HEK293 (cell line): Measurements from ENCODE around the gene E2F4.

Experiments used
- CTCF ChIA-PET: fragments of 350-600 bp; formaldehyde crosslinking; extraction: SDS; loops from one replicate; lab custom pipeline; 2021; ENCODE audit warnings: antibody characterized with exemption; lab: Yijun Ruan, JAX
- POLR2A ChIA-PET: fragments of 300-600 bp; formaldehyde crosslinking; extraction: SDS; loops from one replicate; lab custom pipeline; 2020; ENCODE audit warnings: antibody characterized with exemption, inconsistent platforms; lab: Yijun Ruan, JAX
- H3K27ac ChIP-seq: fragments of 200-500 bp; sonication (Bioruptor generic); 2 replicates; pipeline ENCODE4 v1.5.1; 2014; ENCODE audit warnings: low read depth, low read length, control low read depth, inconsistent platforms; ENCODE audit errors: extremely low read depth
- H3K36me3 ChIP-seq, 2 experiments: fragments of 200-500 bp in 1 of 2; sonication (Bioruptor generic) in 1 of 2; 1 replicate in 1 of 2; 2 replicates in 1 of 2; pipeline ENCODE4 v1.5.1; 2014 to 2017; ENCODE audit warnings: inconsistent platforms in 2 of 2, low read length in 2 of 2; ENCODE audit not compliant: control insufficient read depth in 2 of 2, insufficient read depth in 1 of 2
- H3K4me1 ChIP-seq: fragments of 200-500 bp; sonication (Bioruptor generic); 2 replicates; pipeline ENCODE4 v1.5.1; 2014; ENCODE audit warnings: mild to moderate bottlenecking, low read length, inconsistent platforms; ENCODE audit not compliant: control insufficient read depth, insufficient read depth
- H3K4me3 ChIP-seq: 2 replicates; pipeline ENCODE4 v1.5.1; 2011; ENCODE audit warnings: low read depth, mild to moderate bottlenecking, control low read depth, low read length, moderate library complexity
- H3K9me3 ChIP-seq: fragments of 200-500 bp; sonication (Bioruptor generic); 2 replicates; pipeline ENCODE4 v1.5.1; 2014; ENCODE audit warnings: low read depth, low read length, inconsistent platforms; ENCODE audit not compliant: control insufficient read depth, insufficient read depth
- EGR2 ChIP-seq: fragments of 450-650 bp; formaldehyde crosslinking; IDR thresholded peaks from 2 replicates; pipeline ENCODE4 v1.5.1; 2016; ENCODE audit warnings: low read depth, missing biosample characterization, missing genetic modification characterization
- GFI1B ChIP-seq: fragments of 450-650 bp; formaldehyde crosslinking; IDR thresholded peaks from 2 replicates; pipeline ENCODE4 v1.5.1; 2016; ENCODE audit warnings: missing biosample characterization, missing genetic modification characterization
- KLF9 ChIP-seq: fragments of 450-650 bp; formaldehyde crosslinking; IDR thresholded peaks from 2 replicates; pipeline ENCODE4 v1.5.1; 2016; ENCODE audit warnings: missing biosample characterization, missing genetic modification characterization, low read depth
- PRDM1 ChIP-seq: fragments of 450-650 bp; formaldehyde crosslinking; IDR thresholded peaks from 2 replicates; pipeline ENCODE4; 2016; ENCODE audit warnings: missing biosample characterization, missing genetic modification characterization
- SP7 ChIP-seq: fragments of 450-650 bp; formaldehyde crosslinking; IDR thresholded peaks from 2 replicates; pipeline ENCODE4 v1.5.1; 2016; ENCODE audit warnings: missing biosample characterization, missing genetic modification characterization
- WT1 ChIP-seq: fragments of 450-650 bp; formaldehyde crosslinking; IDR thresholded peaks from 2 replicates; pipeline ENCODE4 v1.5.1; 2016; ENCODE audit warnings: missing biosample characterization, missing genetic modification characterization
- ZNF157 ChIP-seq: fragments of 450-650 bp; formaldehyde crosslinking; IDR thresholded peaks from 2 replicates; pipeline ENCODE4 v1.5.1; 2016; ENCODE audit warnings: missing biosample characterization, missing genetic modification characterization
- ZNF169 ChIP-seq: fragments of 450-650 bp; formaldehyde crosslinking; IDR thresholded peaks from 2 replicates; pipeline ENCODE4 v1.5.1; 2016; ENCODE audit warnings: missing biosample characterization, missing genetic modification characterization
- ZNF214 ChIP-seq: fragments of 450-650 bp; formaldehyde crosslinking; IDR thresholded peaks from 2 replicates; pipeline ENCODE4 v1.5.1; 2017; ENCODE audit warnings: missing biosample characterization, mild to moderate bottlenecking, missing genetic modification characterization, borderline replicate concordance
- ZNF416 ChIP-seq: fragments of 450-650 bp; formaldehyde crosslinking; IDR thresholded peaks from 2 replicates; pipeline ENCODE4 v1.5.1; 2016; ENCODE audit warnings: missing biosample characterization, missing genetic modification characterization
- ZNF510 ChIP-seq: fragments of 450-650 bp; formaldehyde crosslinking; IDR thresholded peaks from 2 replicates; pipeline ENCODE4 v1.5.1; 2018; ENCODE audit warnings: mild to moderate bottlenecking, missing genetic modification characterization, missing biosample characterization; ENCODE audit not compliant: insufficient replicate concordance
- ZNF843 ChIP-seq: fragments of 450-650 bp; formaldehyde crosslinking; IDR thresholded peaks from 2 replicates; pipeline ENCODE4 v1.5.1; 2016; ENCODE audit warnings: missing biosample characterization, missing genetic modification characterization
- ZXDB ChIP-seq: fragments of 450-650 bp; formaldehyde crosslinking; IDR thresholded peaks from 2 replicates; pipeline ENCODE4 v1.5.1; 2016; ENCODE audit warnings: missing biosample characterization, missing genetic modification characterization
- TF ChIP-seq, protein P1 (sequence below): fragments of 450-650 bp; formaldehyde crosslinking; IDR thresholded peaks from 2 replicates; pipeline ENCODE4 v1.5.1; 2016; ENCODE audit warnings: missing biosample characterization, missing genetic modification characterization
- TF ChIP-seq, protein P2 (sequence below): fragments of 450-650 bp; formaldehyde crosslinking; IDR thresholded peaks from 2 replicates; pipeline ENCODE4 v1.5.1; 2016; ENCODE audit warnings: missing biosample characterization, missing genetic modification characterization
- TF ChIP-seq, protein P3 (sequence below): fragments of 450-650 bp; formaldehyde crosslinking; IDR thresholded peaks from 2 replicates; pipeline ENCODE4 v1.5.1; 2016; ENCODE audit warnings: missing biosample characterization, missing genetic modification characterization
- TF ChIP-seq, protein P4 (sequence below): fragments of 450-650 bp; formaldehyde crosslinking; IDR thresholded peaks from 2 replicates; pipeline ENCODE4 v1.5.1; 2016; ENCODE audit warnings: missing biosample characterization, missing genetic modification characterization
- TF ChIP-seq, protein P5 (sequence below): fragments of 450-650 bp; formaldehyde crosslinking; IDR thresholded peaks from 2 replicates; pipeline ENCODE4 v1.5.1; 2016; ENCODE audit warnings: missing biosample characterization, missing genetic modification characterization

E2F4 gene

DNA sequence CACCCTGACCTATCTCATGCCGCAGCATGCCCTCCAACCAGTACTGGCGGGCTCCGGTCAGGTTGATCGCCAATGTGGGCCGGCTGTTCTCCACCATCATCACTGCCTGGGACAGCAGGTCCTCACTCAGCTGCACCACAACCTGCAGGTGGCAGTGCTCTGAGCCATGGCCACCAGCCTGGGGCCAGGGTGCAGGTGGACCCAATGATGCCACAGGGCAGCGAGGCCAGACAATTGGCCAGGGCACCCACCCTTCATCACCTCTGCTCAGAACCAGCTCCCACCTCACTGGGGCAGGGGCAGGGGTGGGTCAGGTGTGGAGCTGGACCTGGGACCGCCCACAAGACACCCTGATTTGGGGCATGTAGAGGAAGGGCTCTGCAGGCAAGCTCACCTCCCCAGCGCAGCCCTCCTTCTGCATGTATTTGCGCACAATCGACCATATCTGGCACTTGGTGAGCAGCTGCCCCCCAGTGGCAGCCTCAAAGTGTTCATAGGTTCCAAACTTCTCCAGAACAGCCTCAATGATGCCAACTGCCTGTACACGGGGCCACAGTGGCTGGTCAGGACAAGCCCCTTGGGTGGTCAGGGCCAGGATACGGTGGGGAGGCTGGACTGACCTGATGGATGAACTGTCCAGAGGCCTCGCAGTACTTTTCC lies 12.4 kb upstream of the E2F4 start (continued):
- TF ChIP-seq, protein P1, sequence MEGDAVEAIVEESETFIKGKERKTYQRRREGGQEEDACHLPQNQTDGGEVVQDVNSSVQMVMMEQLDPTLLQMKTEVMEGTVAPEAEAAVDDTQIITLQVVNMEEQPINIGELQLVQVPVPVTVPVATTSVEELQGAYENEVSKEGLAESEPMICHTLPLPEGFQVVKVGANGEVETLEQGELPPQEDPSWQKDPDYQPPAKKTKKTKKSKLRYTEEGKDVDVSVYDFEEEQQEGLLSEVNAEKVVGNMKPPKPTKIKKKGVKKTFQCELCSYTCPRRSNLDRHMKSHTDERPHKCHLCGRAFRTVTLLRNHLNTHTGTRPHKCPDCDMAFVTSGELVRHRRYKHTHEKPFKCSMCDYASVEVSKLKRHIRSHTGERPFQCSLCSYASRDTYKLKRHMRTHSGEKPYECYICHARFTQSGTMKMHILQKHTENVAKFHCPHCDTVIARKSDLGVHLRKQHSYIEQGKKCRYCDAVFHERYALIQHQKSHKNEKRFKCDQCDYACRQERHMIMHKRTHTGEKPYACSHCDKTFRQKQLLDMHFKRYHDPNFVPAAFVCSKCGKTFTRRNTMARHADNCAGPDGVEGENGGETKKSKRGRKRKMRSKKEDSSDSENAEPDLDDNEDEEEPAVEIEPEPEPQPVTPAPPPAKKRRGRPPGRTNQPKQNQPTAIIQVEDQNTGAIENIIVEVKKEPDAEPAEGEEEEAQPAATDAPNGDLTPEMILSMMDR (tag by site-specific recombination) = peak; percentile 48
- TF ChIP-seq, protein P2, sequence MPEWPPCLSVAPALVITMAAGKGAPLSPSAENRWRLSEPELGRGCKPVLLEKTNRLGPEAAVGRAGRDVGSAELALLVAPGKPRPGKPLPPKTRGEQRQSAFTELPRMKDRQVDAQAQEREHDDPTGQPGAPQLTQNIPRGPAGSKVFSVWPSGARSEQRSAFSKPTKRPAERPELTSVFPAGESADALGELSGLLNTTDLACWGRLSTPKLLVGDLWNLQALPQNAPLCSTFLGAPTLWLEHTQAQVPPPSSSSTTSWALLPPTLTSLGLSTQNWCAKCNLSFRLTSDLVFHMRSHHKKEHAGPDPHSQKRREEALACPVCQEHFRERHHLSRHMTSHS (tag by site-specific recombination) = no peak
- TF ChIP-seq EGR2 (tag by site-specific recombination) = no peak
- TF ChIP-seq, all 188 proteins: peak for 3

DNA sequence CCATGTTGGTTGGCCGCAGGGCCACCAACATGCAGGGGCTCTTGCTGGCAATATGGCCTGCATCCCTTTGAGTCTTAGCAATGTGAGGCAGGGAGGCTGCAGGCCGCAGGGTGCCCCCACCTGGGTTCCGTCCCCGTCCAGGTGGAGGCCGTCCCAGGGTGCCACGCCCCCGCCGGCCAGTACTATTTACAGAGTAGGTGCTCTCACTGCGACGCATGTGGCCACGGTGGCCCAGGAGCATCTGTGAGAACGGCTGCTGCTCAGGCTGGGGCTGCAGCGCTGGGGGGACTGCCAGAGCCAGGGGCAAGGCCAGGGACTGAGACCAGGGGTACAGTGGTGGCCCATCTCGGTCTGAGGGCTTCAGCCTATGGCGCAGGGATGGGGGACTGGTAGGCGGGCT lies 11.8 kb upstream of the E2F4 start:
- Histone ChIP-seq H3K4me1 (peaks cover 9% of the 10 kb centered on the region), H3K4me3 (no peak overlapping the region), H3K27ac (no peak overlapping the region), H3K36me3 (peaks cover 0 to 38% of the 10 kb centered on the region in 2 experiments; a peak in 1 of 3 replicates), H3K9me3 (no peaks in the 10 kb centered on the region)
- CTCF ChIA-PET = interaction anchor here (1.0 kb wide), 1 partner anchor 18 kb away, joined by 5 read pairs; no protein-coding TSS in a partner anchor
- TF ChIP-seq KLF9 = 0 out of 2 replicates have a peak, but pooled peaks have one; percentile 13
- TF ChIP-seq GFI1B (tag by site-specific recombination) = no peak
- POLR2A ChIA-PET = no interaction called here

DNA sequence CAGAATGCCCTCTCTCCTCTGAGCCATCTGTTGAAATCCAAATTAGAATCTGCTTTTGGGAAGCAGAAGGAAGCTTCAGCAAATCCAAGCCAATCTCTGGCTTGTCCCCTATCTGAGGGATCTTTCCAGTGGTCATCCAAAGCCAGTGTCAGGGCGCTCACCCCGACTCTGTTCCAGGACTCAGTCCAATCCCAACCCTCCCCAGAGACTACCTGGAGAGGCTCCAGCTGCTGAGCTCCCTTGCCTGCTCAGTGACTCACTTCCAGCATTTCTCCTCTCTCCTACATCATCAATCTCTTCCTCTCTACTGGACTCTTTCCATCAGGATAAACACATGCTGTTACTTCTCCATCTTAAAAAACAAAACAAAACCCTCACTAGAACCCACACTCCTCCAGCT lies 10.6 kb upstream of the E2F4 start:
- Histone ChIP-seq H3K36me3 (peaks cover 0 to 32% of the 10 kb centered on the region in 2 experiments; a peak in 1 of 3 replicates), H3K4me3 (no peak overlapping the region), H3K27ac (no peak overlapping the region), H3K9me3 (no peaks in the 10 kb centered on the region), H3K4me1 (peaks cover 9% of the 10 kb centered on the region)
- ChIA-PET CTCF (interaction anchor here (0.6 to 1.0 kb wide), 3 partner anchors 19 to 368 kb away, joined by 3 to 5 read pairs (median 3); no protein-coding TSS in a partner anchor), POLR2A (interaction anchor here (0.7 kb wide), 1 partner anchor 206 kb away, joined by 7 read pairs; no protein-coding TSS in a partner anchor)
- TF ChIP-seq PRDM1 (tag by site-specific recombination) (peak; percentile 64; the same call in 1 of the 2 replicates), ZNF169 (tag by site-specific recombination) (no peak)

DNA sequence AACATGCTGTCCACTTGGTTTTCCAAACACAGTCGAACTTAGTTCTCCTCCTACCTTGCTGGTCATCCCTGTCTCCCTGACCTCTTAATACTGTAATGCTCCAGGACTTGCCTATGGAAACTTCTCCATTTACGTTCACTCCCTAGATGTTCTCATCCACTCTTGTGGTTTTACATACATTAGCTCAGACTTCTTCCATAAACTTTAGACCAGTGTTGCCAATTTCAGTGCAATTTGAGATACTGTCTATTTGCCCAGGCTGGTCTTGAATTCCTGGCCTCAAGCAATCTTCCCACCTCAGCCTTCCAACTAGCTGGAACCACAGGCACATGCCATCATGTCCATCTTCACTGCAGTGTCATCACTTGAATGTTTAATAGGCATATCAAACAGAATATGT lies 9.7 kb upstream of the E2F4 start:
- Histone ChIP-seq H3K4me1 (peaks cover 9% of the 10 kb centered on the region), H3K27ac (no peak overlapping the region), H3K9me3 (no peaks in the 10 kb centered on the region), H3K36me3 (peaks cover 0 to 29% of the 10 kb centered on the region in 2 experiments; a peak in 1 of 3 replicates)
- TF ChIP-seq, protein P3, sequence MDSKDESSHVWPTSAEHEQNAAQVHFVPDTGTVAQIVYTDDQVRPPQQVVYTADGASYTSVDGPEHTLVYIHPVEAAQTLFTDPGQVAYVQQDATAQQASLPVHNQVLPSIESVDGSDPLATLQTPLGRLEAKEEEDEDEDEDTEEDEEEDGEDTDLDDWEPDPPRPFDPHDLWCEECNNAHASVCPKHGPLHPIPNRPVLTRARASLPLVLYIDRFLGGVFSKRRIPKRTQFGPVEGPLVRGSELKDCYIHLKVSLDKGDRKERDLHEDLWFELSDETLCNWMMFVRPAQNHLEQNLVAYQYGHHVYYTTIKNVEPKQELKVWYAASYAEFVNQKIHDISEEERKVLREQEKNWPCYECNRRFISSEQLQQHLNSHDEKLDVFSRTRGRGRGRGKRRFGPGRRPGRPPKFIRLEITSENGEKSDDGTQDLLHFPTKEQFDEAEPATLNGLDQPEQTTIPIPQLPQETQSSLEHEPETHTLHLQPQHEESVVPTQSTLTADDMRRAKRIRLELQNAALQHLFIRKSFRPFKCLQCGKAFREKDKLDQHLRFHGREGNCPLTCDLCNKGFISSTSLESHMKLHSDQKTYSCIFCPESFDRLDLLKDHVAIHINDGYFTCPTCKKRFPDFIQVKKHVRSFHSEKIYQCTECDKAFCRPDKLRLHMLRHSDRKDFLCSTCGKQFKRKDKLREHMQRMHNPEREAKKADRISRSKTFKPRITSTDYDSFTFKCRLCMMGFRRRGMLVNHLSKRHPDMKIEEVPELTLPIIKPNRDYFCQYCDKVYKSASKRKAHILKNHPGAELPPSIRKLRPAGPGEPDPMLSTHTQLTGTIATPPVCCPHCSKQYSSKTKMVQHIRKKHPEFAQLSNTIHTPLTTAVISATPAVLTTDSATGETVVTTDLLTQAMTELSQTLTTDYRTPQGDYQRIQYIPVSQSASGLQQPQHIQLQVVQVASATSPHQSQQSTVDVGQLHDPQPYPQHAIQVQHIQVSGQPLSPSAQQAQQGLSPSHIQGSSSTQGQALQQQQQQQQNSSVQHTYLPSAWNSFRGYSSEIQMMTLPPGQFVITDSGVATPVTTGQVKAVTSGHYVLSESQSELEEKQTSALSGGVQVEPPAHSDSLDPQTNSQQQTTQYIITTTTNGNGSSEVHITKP (tag by site-specific recombination) = peak; percentile 24; the same call in 1 of the 2 replicates
- 0 out of 2 replicates have a peak, but pooled peaks have one; percentile 16 for TF ChIP-seq SP7
- TF ChIP-seq ZNF843 (tag by site-specific recombination) = 0 out of 2 replicates have a peak, but pooled peaks have one; percentile 16
- TF ChIP-seq, protein P4, sequence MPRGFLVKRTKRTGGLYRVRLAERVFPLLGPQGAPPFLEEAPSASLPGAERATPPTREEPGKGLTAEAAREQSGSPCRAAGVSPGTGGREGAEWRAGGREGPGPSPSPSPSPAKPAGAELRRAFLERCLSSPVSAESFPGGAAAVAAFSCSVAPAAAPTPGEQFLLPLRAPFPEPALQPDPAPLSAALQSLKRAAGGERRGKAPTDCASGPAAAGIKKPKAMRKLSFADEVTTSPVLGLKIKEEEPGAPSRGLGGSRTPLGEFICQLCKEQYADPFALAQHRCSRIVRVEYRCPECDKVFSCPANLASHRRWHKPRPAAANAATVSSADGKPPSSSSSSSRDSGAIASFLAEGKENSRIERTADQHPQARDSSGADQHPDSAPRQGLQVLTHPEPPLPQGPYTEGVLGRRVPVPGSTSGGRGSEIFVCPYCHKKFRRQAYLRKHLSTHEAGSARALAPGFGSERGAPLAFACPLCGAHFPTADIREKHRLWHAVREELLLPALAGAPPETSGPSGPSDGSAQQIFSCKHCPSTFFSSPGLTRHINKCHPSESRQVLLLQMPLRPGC = no peak
- no peak for TF ChIP-seq ZNF214 (tag by site-specific recombination)
- TF ChIP-seq KLF9 = no peak
- TF ChIP-seq ZNF157 (tag by site-specific recombination) = no peak
- TF ChIP-seq ZNF416 (tag by site-specific recombination) = no peak
- TF ChIP-seq ZXDB (tag by site-specific recombination) = peak; percentile 28; the same call in 1 of the 2 replicates
- TF ChIP-seq, protein P5, sequence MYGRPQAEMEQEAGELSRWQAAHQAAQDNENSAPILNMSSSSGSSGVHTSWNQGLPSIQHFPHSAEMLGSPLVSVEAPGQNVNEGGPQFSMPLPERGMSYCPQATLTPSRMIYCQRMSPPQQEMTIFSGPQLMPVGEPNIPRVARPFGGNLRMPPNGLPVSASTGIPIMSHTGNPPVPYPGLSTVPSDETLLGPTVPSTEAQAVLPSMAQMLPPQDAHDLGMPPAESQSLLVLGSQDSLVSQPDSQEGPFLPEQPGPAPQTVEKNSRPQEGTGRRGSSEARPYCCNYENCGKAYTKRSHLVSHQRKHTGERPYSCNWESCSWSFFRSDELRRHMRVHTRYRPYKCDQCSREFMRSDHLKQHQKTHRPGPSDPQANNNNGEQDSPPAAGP = peak; percentile 66; the same call in 1 of the 2 replicates
- TF ChIP-seq ZNF510 (tag by site-specific recombination) = no peak
- TF ChIP-seq WT1 (tag by site-specific recombination) = peak; percentile 64
- TF ChIP-seq, all 188 proteins: peak for 6
- ChIA-PET POLR2A (interaction anchor here (0.7 kb wide), 2 partner anchors 66 to 207 kb away, joined by 3 to 7 read pairs; partner anchors contain the start of gene FHOD1), CTCF (interaction anchor here (1.5 kb wide), 1 partner anchor 13 kb away, joined by 5 read pairs; no protein-coding TSS in a partner anchor)
- H3K4me3 ChIP-seq = no peak overlapping the region
